C1 segment of cervical spinal cord (tissue), 14 donors: ENCODE results near the gene GSPT1.
"Not testable (repeated sequence)": the region's sequence is repeated elsewhere in the genome, so short reads cannot be mapped to it uniquely, and the experiment has no call there.

Experiments used
- DNase-seq, 14 donors: peaks; one replicate each; lab custom pipeline; 2025; lab: John Stamatoyannopoulos, UW

The GSPT1 gene

GRCh38 chr16:11915644-11916523 lies at the start of gene GSPT1:
GSPT1 (minus strand) TSS chr16:11915956; CDS start chr16:11915720, 236 bp downstream.
- peak; percentile 91 to 100 (median 98) for DNase-seq

DNA sequence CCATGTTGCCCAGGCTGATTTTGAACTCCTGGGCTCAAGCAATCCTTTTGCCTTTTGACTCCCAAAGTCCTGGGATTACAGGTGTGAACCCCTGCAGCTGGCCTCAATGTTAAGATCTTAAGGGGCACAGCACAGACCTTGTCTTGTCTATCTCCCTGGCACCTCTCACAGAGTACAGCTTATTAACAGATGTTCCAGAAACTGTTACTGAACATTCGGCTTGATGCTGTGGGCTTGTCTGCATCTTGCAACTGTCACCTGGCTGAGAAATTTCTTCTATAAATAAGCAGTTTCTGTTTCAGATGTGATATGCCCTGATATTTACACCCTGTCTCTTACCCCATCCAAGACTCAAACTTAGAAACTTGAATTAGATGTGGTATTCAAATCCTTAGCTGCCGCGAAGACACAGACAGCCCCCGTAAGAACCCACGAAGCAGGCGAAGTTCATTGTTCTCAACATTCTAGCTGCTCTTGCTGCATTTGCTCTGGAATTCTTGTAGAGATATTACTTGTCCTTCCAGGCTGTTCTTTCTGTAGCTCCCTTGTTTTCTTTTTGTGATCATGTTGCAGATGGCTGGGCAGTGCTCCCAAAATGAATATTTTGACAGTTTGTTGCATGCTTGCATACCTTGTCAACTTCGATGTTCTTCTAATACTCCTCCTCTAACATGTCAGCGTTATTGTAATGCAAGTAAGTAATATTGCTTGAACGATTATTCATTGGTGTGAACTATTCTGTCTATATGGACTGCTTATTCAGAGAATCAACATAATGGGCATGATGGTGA lies 49.2 kb upstream of the GSPT1 start, which contains the start of gene TNFRSF17:
TSS of gene TNFRSF17 (plus strand) at position 450 of the 791 bp plus-strand sequence. CDS start at position 565, 115 bp downstream.
- peak in 1 of 14 donors; percentile 3 for DNase-seq

GRCh38 chr16:11963706-11964105 lies 48.0 kb upstream of the GSPT1 start:
- DNase-seq = no peak

- not testable (repeated sequence) for DNase-seq
These were observed 47.2 kb upstream of the GSPT1 start for GRCh38 chr16:11962978-11963377.

- DNase-seq = not testable (repeated sequence)
These were observed 46.7 kb upstream of the GSPT1 start for GRCh38 chr16:11962457-11962856.

- no peak for DNase-seq
These were observed 42.0 kb upstream of the GSPT1 start for GRCh38 chr16:11957591-11958395.

GRCh38 chr16:11956558-11956957 lies 40.8 kb upstream of the GSPT1 start:
- no peak for DNase-seq

GRCh38 chr16:11955713-11956123 lies 40.0 kb upstream of the GSPT1 start:
- DNase-seq = no peak

DNA sequence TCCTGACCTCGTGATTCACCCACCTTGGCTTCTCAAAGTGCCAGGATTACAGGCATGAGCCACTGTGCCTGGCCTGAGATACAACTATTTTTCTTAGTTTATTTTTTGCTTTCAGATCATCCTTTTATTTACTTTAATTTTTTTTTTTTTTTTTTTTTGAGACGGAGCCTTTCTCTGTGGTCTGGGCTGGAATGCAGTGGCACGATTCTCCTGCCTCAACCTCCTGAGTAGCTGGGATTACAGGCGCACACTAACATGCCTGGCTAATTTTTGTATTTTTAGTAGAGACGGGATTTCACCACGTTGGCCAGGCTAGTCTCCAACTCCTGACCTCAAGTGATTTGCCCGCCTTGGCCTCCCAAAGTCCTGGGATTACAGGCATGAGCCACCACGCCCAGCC lies 37.8 kb upstream of the GSPT1 start:
- DNase-seq = not testable (repeated sequence)

DNA sequence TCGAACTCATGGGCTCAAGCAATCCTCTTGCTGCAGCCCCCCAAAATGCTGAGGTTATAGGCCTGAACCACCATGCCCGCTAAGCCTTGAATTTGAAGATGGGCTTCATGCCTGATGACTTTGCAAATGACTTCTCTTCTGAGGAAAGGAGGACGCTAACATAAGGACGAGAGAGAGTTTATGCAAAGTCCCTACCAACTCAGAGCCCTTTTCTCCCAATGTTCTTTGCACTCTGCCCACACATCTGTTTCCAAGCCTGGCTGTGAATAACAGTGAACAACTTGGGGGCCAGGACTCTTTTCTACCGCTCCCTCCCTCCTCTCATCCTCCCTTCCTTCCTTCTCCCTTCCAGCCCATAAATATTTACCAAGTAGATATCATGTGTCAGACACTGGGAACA lies 34.6 kb upstream of the GSPT1 start:
- DNase-seq = no peak

DNA sequence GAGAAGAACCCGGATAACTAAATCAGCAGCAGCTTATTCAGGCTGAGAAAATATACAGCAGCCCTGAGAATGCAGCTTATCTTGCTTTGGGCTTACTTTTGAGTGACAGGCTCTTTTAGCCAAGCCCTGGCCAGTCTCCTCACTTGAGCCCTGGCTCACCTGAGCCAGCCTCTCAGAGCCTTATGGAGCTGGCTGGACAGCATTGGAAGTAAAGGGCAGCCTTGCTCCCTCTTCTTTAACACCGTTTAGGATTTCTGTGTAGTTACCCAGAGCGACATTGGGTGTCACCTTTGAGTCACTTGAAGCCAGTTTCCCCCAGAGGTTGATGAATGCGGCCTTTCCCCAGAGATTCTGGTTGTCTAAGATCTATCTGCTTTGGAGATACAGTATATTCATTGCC lies 33.8 kb upstream of the GSPT1 start:
- DNase-seq = peak in 7 of 14 donors; percentile 2 to 30 (median 8)

GRCh38 chr16:11948819-11949218 lies 33.1 kb upstream of the GSPT1 start:
- DNase-seq = no peak

GRCh38 chr16:11946433-11946832 lies 30.7 kb upstream of the GSPT1 start:
- no peak for DNase-seq

DNA sequence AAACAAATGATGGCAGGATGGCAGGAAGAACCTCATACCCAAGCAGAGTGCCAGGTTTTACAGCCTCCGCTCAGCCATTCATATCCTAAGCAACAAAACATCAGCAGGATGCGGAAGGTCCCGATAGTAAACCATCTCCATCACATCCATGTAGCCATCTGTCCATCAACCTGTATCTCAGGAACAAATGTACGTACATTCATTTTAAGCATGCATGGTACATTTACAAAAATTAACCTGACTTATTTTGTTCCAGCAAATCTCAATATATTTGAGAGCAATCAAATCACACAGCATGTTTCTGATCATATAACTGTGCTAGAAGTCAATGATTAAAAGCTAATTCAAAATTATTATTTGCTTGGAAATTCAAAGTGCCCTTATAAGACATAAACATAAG lies 26.2 kb upstream of the GSPT1 start, which contains the start of gene NPIPB2:
TSS of gene NPIPB2 (minus strand) at position 101 of the 400 bp plus-strand sequence. CDS start at position 101, 0 bp downstream.
- not testable (repeated sequence) for DNase-seq

DNA sequence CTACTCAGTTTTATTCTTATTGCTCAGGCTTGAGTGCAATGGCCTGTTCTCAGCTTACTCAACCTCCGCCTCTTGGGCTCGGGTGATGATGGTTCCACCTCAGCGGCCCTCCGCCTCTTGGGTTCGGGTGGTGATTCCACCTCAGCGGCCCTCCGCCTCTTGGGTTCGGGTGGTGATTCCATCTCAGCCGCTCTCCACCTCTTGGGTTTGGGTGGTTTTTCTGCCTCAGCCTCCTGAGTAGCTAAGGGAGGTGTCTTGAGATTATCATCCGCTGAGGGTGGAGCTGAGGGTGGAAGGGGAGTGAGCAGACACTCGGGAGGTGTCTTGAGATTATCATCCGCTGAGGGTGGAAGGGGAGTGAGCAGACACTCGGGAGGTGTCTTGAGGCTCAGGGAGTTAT lies 11.6 kb upstream of the GSPT1 start:
- not testable (repeated sequence) for DNase-seq

- DNase-seq = not testable (repeated sequence)
These were observed 8.3 kb upstream of the GSPT1 start for GRCh38 chr16:11924046-11924445.

DNA sequence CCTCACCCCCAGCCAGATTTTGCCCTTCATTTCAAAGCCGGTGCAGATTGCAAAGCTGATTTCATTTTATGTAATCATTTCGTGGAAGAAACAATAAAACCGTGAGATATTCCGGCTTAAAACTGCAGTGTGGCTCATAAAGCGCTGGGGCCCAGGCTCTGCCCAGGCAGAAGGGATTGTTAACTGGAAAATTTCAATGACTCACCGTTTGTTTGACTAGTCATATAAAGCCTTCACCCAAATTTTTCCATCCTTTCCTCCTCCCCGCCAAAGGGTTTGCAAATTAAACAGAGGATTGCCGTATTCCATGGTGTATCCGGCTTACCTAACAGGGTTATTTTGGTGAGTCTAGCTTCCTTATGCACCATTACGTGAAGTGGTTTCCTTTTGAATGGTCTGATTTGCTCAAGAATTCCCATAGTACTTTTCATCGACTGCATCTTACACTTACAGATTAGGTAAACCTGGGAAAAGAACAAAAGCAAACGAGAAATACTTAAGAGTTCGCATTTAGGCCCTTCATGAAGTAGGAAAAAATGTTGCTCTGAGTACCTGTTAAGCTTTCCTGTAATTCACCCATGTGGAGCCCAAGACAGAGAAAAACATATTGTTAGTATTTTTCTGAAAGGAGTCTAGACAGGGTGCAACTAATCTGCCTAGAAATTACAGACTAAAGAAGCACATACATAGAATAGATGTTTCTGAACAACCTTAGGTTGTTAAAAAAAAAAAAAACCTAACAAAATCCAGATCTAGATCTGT lies 949 bp upstream of the GSPT1 start:
- no peak for DNase-seq

- DNase-seq = peak in 8 of 14 donors; percentile 27 to 84 (median 54)
These were observed 577 bp downstream of the GSPT1 start for GRCh38 chr16:11915114-11915643.

GRCh38 chr16:11914210-11915113 lies 1.3 kb downstream of the GSPT1 start:
- DNase-seq = peak in 3 of 14 donors; percentile 7 to 29 (median 21)
